ENCODE measurements around the gene DDAH2. TPM values are rescaled to one million over a fixed set of nuclear protein-coding genes. Genes with fewer than 3 reads are reported as not detected.
A peak's percentile ranks its signal among the peaks of the same experiment; 100 is the strongest.

The DDAH2 gene
- total RNA-seq, 2 experiments from 2014 or later, result 3.0 to 3.3 TPM

DNA sequence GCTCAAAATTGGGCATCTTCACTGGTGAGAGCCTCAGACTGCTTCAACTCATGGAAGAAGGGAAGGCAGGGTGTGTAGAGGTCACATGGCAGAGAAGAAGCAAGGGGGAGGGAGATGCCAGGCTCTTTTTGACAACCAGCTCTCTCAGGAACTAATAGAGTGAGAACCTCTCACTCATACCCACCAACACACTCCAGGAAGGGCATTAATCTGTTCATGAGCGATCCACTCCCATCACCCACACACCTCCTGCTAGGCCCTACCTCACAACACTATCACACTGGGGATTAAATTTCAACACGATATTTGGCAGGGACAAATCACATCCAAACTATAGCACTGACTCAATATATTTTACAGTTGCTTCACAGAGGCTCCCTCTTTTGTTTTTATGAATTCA, 12.7 kb upstream of the DDAH2 start:
- Mint-ChIP-seq H3K27ac (no peak overlapping the region), H3K27me3 (no peaks in the 10 kb centered on the region), H3K36me3 (ENCODE audit: low read depth) (peaks cover 11% of the 10 kb centered on the region), H3K4me1 (ENCODE audit: low read depth) (peaks cover 41% of the 10 kb centered on the region), H3K4me3 (peak overlapping the region; percentile 49), H3K9me3 (no peaks in the 10 kb centered on the region)
- DNase-seq (no peak), ATAC-seq (ENCODE audit: poor library complexity) (no peak)
- Histone ChIP-seq H3K4me1 (ENCODE audit: insufficient read depth, low read length) (peaks cover 40% of the 10 kb centered on the region), H3K27me3 (ENCODE audit: control insufficient read depth in 1 of 2, insufficient read depth in 2 of 2, low read length in 2 of 2) (no peaks in the 10 kb centered on the region), H3K4me3 (ENCODE audit: low read length) (no peak overlapping the region), H3K27ac (ENCODE audit: low read depth in 1 of 2, low read length in 2 of 2) (no peak overlapping the region), H3K36me3 (ENCODE audit: insufficient read depth, low read length) (no peaks in the 10 kb centered on the region), H3K9me3 (ENCODE audit: control insufficient read depth in 1 of 2, insufficient read depth in 1 of 2, low read length in 2 of 2) (no peaks in the 10 kb centered on the region)
- ChIA-PET CTCF (interaction anchor here (4.9 kb wide), 1 partner anchor 28 kb away, joined by 34 read pairs; no protein-coding TSS in a partner anchor), POLR2A (interaction anchor here (0.6 kb wide), 1 partner anchor 160 kb away, joined by 3 read pairs; no protein-coding TSS in a partner anchor)
- intact Hi-C loops (cut with DNase I, micrococcal nuclease), result no loop called here
- TF ChIP-seq, protein P1, sequence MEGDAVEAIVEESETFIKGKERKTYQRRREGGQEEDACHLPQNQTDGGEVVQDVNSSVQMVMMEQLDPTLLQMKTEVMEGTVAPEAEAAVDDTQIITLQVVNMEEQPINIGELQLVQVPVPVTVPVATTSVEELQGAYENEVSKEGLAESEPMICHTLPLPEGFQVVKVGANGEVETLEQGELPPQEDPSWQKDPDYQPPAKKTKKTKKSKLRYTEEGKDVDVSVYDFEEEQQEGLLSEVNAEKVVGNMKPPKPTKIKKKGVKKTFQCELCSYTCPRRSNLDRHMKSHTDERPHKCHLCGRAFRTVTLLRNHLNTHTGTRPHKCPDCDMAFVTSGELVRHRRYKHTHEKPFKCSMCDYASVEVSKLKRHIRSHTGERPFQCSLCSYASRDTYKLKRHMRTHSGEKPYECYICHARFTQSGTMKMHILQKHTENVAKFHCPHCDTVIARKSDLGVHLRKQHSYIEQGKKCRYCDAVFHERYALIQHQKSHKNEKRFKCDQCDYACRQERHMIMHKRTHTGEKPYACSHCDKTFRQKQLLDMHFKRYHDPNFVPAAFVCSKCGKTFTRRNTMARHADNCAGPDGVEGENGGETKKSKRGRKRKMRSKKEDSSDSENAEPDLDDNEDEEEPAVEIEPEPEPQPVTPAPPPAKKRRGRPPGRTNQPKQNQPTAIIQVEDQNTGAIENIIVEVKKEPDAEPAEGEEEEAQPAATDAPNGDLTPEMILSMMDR (IDR thresholded peaks at IDR 0.05), result no peak

DNA sequence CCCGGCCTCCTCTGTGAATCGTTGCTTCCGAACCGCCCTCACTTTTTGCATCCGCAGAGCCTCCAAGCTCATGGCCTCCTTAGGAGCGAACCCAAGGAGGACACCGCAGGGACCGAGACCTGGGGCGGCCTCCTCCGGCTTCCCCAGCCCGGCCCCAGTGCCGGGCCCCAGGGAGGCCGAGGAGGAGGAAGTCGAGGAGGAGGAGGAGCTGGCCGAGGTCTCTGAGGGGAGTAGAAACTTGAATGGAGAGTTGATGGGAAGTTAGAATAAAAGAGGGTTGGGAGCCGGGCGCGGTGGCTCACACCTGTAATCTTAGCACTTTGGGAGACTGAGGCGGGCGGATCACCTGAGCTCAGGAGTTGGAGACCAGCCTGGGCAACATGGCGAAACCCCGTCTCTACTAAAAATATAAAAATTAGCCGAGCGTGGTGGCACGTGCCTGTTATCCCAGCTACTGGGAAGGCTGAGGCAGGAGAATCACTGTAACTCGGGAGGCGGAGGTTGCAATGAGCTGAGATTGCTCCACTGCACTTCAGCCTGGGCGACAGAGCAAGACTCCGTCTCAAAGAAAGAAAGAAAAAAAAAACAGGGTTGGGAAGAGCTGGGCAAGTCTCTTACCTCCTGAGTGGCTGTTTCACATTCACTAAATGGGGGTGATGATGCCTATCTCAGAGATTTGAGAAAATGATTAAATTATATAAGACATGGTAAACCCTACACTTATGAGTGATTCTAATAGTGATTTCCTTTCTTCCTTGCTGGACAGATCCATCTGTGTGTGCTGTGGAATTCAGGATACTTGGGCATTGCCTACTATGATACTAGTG, 11.5 kb upstream of the DDAH2 start:
- Histone ChIP-seq H3K9me3 (ENCODE audit: control insufficient read depth in 1 of 2, insufficient read depth in 1 of 2, low read length in 2 of 2) (no peaks in the 10 kb centered on the region), H3K4me3 (ENCODE audit: low read length) (peak overlapping the region; percentile 87), H3K36me3 (ENCODE audit: insufficient read depth, low read length) (no peaks in the 10 kb centered on the region), H3K27me3 (ENCODE audit: control insufficient read depth in 1 of 2, insufficient read depth in 2 of 2, low read length in 2 of 2) (no peaks in the 10 kb centered on the region), H3K27ac (ENCODE audit: low read depth in 1 of 2, low read length in 2 of 2) (peak overlapping the region in 1 of 2 donors; percentile 43), H3K4me1 (ENCODE audit: insufficient read depth, low read length) (peaks cover 47% of the 10 kb centered on the region)
- Mint-ChIP-seq H3K36me3 (ENCODE audit: low read depth) (peaks cover 19% of the 10 kb centered on the region), H3K4me1 (ENCODE audit: low read depth) (peaks cover 53% of the 10 kb centered on the region), H3K27ac (peak overlapping the region; percentile 85), H3K9me3 (no peaks in the 10 kb centered on the region), H3K27me3 (no peaks in the 10 kb centered on the region), H3K4me3 (peak overlapping the region; percentile 90)
- POLR2A ChIA-PET, result interaction anchor here (0.7 to 2.1 kb wide), 10 partner anchors 30 to 231 kb away, joined by 3 to 14 read pairs (median 5); partner anchors contain the start of genes ABHD16A, DXO, GPANK1 and LSM2
- ATAC-seq (ENCODE audit: poor library complexity), result no peak
- intact Hi-C loops (cut with DNase I, micrococcal nuclease), result no loop called here
- CTCF ChIA-PET, result interaction anchor here (0.9 to 4.9 kb wide), 8 partner anchors 13 to 89 kb away, joined by 3 to 41 read pairs (median 6); partner anchors contain the start of genes DDAH2 and VARS1
- peak in 1 of 14 experiments; percentile 35 for DNase-seq
- TF ChIP-seq, protein P1 (IDR thresholded peaks at IDR 0.05), result no peak

GRCh38 chr6:31739639-31740396, 10.7 kb upstream of the DDAH2 start, which contains the start of gene MSH5:
Gene MSH5 (plus strand): TSS chr6:31740005. CDS start chr6:31740467, 462 bp downstream.
- Histone ChIP-seq H3K27me3 (ENCODE audit: control insufficient read depth in 1 of 2, insufficient read depth in 2 of 2, low read length in 2 of 2) (no peaks in the 10 kb centered on the region), H3K36me3 (ENCODE audit: insufficient read depth, low read length) (no peaks in the 10 kb centered on the region), H3K4me3 (ENCODE audit: low read length) (peak within 1 kb of the TSS; percentile 87), H3K4me1 (ENCODE audit: insufficient read depth, low read length) (peaks cover 53% of the 10 kb centered on the region), H3K27ac (ENCODE audit: low read depth in 1 of 2, low read length in 2 of 2) (peak within 1 kb of the TSS; percentile 38 to 58), H3K9me3 (ENCODE audit: control insufficient read depth in 1 of 2, insufficient read depth in 1 of 2, low read length in 2 of 2) (no peaks in the 10 kb centered on the region)
- peak; percentile 85 to 98 (median 93) for DNase-seq
- Mint-ChIP-seq H3K27ac (peak within 1 kb of the TSS; percentile 85), H3K36me3 (ENCODE audit: low read depth) (peaks cover 27% of the 10 kb centered on the region), H3K9me3 (no peaks in the 10 kb centered on the region), H3K27me3 (no peaks in the 10 kb centered on the region), H3K4me1 (ENCODE audit: low read depth) (peaks cover 61% of the 10 kb centered on the region), H3K4me3 (peak within 1 kb of the TSS; percentile 90)
- intact Hi-C loops (cut with DNase I, micrococcal nuclease), result loop anchor here (2.0 to 5.0 kb wide), 5 partner anchors 33 to 77 kb away; partner anchors contain the start of genes ABHD16A (in 2 of the 2), VARS1 (in 2 of the 2), HSPA1A (in 1 of the 2) and HSPA1L (in 1 of the 2)
- CTCF ChIA-PET, result interaction anchor here (0.7 to 4.9 kb wide), 9 partner anchors 12 to 90 kb away, joined by 3 to 41 read pairs (median 6); partner anchors contain the start of genes DDAH2, LSM2 and VARS1
- peak; percentile 85 for ATAC-seq (ENCODE audit: poor library complexity)
- POLR2A ChIA-PET, result interaction anchor here (0.7 to 2.8 kb wide), 17 partner anchors 10 to 232 kb away, joined by 3 to 21 read pairs (median 5); partner anchors contain the start of genes ABHD16A, BAG6, DDAH2 and DXO
- TF ChIP-seq, protein P1 (IDR thresholded peaks at IDR 0.05), result no peak

Data from CD4-positive, alpha-beta T cell (primary cell).